Sigmoid colon (tissue), 7 donors: ENCODE measurements around the gene CCT3. TPM values are rescaled to one million over a fixed set of nuclear protein-coding genes. Genes with fewer than 3 reads are reported as not detected.

ENCODE experiments used
- DNase-seq: peaks from one replicate; pipeline ENCODE4 v3.0.0-alpha.2; 2019
- H3K27ac ChIP-seq, 4 donors: fragments of 200-600 bp; sonication (generic); one replicate each; pipeline ENCODE4 v1.5.1; 2016 to 2019; ENCODE audit warnings: mild to moderate bottlenecking in 1 of 4
- H3K27me3 ChIP-seq, 3 donors: fragments of 200-600 bp; sonication (generic); one replicate each; pipeline ENCODE4 v1.5.1; 2019; ENCODE audit warnings: mild to moderate bottlenecking in 1 of 3
- H3K36me3 ChIP-seq, 4 donors: fragments of 200-600 bp; sonication (generic); one replicate each; pipeline ENCODE4 v1.5.1; 2016 to 2019
- H3K4me1 ChIP-seq, 4 donors: fragments of 200-600 bp; sonication (generic); one replicate each; pipeline ENCODE4 v1.5.1; 2017 to 2019
- H3K4me3 ChIP-seq, 4 donors: fragments of 200-600 bp; sonication (generic); one replicate each; pipeline ENCODE4 v1.5.1; 2017 to 2019; ENCODE audit warnings: mild to moderate bottlenecking in 2 of 4, moderate library complexity in 1 of 4
- H3K9me3 ChIP-seq, 4 donors: fragments of 200-600 bp in 3 of 4; sonication (generic) in 3 of 4; one replicate each; pipeline versions ENCODE4 v1.5.1 to v1.6.1; 2013 to 2019
- EP300 ChIP-seq, 4 donors: sonication (generic); formaldehyde crosslinking; IDR thresholded peaks; one replicate each; pipeline ENCODE4 v1.6.1; 2017; ENCODE audit warnings: antibody characterized with exemption in 4 of 4
- POLR2A ChIP-seq, 2 donors: fragments of 450-650 bp; IDR thresholded peaks; one replicate each; pipeline ENCODE4 v1.6.1; 2016; ENCODE audit warnings: antibody characterized with exemption in 2 of 2, mild to moderate bottlenecking in 2 of 2, moderate library complexity in 2 of 2
- POLR2AphosphoS5 ChIP-seq, 4 donors: sonication (generic); formaldehyde crosslinking; IDR thresholded peaks; one replicate each; pipeline ENCODE4 v1.6.1; 2017; ENCODE audit warnings: antibody characterized with exemption in 4 of 4
- WGBS, 2 donors: extraction: QIAGEN DNeasy Blood & Tissue Kit; methylation state at CpG; one replicate each; pipeline ENCODE4 v1.1.7; 2013; 5-methylcytosine and 5-hydroxymethylcytosine counted together
- intact Hi-C: fragments of 100-400 bp; cut with DNase I; formaldehyde crosslinking; loops from one replicate; pipeline ENCODE4 v1.15.1; 2023
- polyA plus RNA-seq, 3 donors: library from polyadenylated mRNA; stranded (reverse); fragments of 200-250 nt; gene quantifications; one replicate each; pipeline ENCODE4 v1.2.3, GENCODE V29; 2013
- total RNA-seq, 4 donors: library from RNA; depleted of rRNA; stranded (reverse); fragments of >200 nt; gene quantifications; one replicate each; pipeline ENCODE4 v1.1.0, GENCODE V29; 2016
- TF ChIP-seq, protein P1 (sequence below), 4 experiments: fragments of 450-650 bp in 3 of 4; fragments of 200-600 bp in 1 of 4; IDR thresholded peaks; one replicate each; pipeline ENCODE4 v1.5.1; 2016 to 2019; ENCODE audit warnings: antibody characterized with exemption in 4 of 4, mild to moderate bottlenecking in 3 of 4, moderate library complexity in 2 of 4
- donor health status: healthy with polysubstance abuse.
- donor health status: Bipolar disorder and iron deficiency.
- donor health status: healthy.

Gene CCT3
- total and polyA plus RNA-seq, 7 donors = 94.3 to 253 (median 155) TPM

- Histone ChIP-seq H3K27me3 (peaks cover 8 to 69% (median 19%) of the 10 kb centered on the region in 3 donors), H3K9me3 (no peaks in the 10 kb centered on the region), H3K4me1 (peaks cover 0 to 10% (median 6%) of the 10 kb centered on the region in 4 donors), H3K36me3 (no peaks in the 10 kb centered on the region), H3K4me3 (no peak overlapping the region), H3K27ac (no peak overlapping the region)
- 85 to 86% methylated on average over 9 of the region's 9 CpGs for WGBS, 2 donors
- intact Hi-C loops = no loop called here
- TF ChIP-seq, protein P1, sequence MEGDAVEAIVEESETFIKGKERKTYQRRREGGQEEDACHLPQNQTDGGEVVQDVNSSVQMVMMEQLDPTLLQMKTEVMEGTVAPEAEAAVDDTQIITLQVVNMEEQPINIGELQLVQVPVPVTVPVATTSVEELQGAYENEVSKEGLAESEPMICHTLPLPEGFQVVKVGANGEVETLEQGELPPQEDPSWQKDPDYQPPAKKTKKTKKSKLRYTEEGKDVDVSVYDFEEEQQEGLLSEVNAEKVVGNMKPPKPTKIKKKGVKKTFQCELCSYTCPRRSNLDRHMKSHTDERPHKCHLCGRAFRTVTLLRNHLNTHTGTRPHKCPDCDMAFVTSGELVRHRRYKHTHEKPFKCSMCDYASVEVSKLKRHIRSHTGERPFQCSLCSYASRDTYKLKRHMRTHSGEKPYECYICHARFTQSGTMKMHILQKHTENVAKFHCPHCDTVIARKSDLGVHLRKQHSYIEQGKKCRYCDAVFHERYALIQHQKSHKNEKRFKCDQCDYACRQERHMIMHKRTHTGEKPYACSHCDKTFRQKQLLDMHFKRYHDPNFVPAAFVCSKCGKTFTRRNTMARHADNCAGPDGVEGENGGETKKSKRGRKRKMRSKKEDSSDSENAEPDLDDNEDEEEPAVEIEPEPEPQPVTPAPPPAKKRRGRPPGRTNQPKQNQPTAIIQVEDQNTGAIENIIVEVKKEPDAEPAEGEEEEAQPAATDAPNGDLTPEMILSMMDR (IDR thresholded peaks at IDR 0.05) = no peak
- TF ChIP-seq EP300 (IDR thresholded peaks at IDR 0.05) (no peak), POLR2AphosphoS5 (IDR thresholded peaks at IDR 0.05) (no peak), POLR2A (IDR thresholded peaks at IDR 0.05) (no peak)
- DNase-seq = no peak
These were observed 29.5 kb upstream of the CCT3 start for GRCh38 chr1:156367383-156368156.

DNA sequence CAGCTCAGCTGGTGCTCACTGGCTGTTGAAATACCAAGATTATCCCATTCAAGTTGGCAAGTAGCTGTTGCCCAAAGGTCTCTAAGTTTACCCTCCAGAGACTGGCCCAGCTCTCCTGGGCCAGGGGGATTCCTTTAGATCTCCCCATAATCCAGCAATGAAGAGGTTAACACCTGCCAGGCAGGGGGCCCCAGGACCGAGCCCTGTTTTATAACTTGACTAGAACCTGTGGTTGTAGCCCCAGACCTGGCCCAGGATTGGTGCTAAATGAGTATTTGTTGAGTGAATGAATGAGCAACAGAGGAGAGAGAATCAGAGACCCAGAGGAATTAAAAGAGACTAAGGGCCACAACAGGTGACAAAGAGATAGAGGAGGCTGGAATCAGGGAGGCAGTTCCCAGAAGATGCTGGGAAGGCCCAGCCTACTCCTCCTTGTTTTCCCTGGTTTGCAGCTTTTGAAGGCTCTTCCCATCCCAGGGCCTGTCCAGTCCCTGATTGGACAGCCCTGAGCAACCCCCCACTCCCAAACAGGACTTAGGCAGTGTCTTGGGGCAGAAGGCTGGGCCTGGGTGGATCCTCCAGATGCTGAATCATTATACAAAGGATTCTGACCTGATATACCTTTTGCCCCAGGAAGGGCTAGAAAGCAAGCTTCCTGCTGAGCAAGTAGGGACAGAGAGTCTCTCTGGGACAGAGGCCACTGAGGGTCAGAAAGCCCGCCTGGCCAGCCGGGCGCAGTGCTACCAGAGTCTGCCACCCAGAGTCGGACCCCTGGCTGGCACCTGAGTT, 28.5 kb upstream of the CCT3 start:
- no peaks in the 10 kb centered on the region for H3K36me3 ChIP-seq
- no peaks in the 10 kb centered on the region for H3K9me3 ChIP-seq
- peaks cover 0 to 10% (median 6%) of the 10 kb centered on the region in 4 donors for H3K4me1 ChIP-seq
- no peak overlapping the region for H3K27ac ChIP-seq
- 78 to 87% methylated on average over 5 of the region's 5 CpGs for WGBS, 2 donors
- no peak for DNase-seq
- H3K4me3 ChIP-seq = no peak overlapping the region
- H3K27me3 ChIP-seq = peaks cover 8 to 64% (median 19%) of the 10 kb centered on the region in 3 donors
- TF ChIP-seq, protein P1 (IDR thresholded peaks at IDR 0.05) = no peak
- TF ChIP-seq EP300 (IDR thresholded peaks at IDR 0.05) (no peak), POLR2AphosphoS5 (IDR thresholded peaks at IDR 0.05) (no peak), POLR2A (IDR thresholded peaks at IDR 0.05) (no peak)
- intact Hi-C loops = no loop called here

DNA sequence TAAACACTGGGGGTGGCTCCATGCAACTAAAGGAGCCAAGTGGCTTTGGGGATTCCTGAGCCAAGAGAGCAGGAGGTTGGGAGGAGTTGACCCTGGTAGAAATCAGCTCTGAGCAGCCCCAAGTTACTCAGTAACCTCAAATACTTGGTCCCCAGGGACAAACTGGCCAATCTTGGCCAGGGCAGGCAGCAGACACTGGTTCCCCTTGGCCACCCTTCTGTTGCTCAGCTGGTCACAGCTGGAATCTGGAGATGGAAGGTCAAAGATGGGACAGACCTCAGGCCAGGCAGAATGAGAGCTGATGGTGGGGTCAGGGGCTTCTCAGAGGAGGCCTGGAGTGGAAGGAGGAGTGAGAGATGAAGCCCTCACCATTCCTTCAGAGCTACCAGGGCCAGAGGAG, 27.7 kb upstream of the CCT3 start:
- intact Hi-C loops = no loop called here
- H3K27me3 ChIP-seq = peaks cover 8 to 61% (median 19%) of the 10 kb centered on the region in 3 donors
- no peak for DNase-seq
- H3K4me3 ChIP-seq = no peak overlapping the region
- peaks cover 0 to 10% (median 6%) of the 10 kb centered on the region in 4 donors for H3K4me1 ChIP-seq
- H3K36me3 ChIP-seq = no peaks in the 10 kb centered on the region
- TF ChIP-seq, protein P1 (IDR thresholded peaks at IDR 0.05) = no peak
- TF ChIP-seq POLR2A (IDR thresholded peaks at IDR 0.05) = no peak
- TF ChIP-seq EP300 (IDR thresholded peaks at IDR 0.05) = no peak
- no peak for TF ChIP-seq POLR2AphosphoS5 (IDR thresholded peaks at IDR 0.05)
- H3K9me3 ChIP-seq = no peaks in the 10 kb centered on the region
- no peak overlapping the region for H3K27ac ChIP-seq

DNA sequence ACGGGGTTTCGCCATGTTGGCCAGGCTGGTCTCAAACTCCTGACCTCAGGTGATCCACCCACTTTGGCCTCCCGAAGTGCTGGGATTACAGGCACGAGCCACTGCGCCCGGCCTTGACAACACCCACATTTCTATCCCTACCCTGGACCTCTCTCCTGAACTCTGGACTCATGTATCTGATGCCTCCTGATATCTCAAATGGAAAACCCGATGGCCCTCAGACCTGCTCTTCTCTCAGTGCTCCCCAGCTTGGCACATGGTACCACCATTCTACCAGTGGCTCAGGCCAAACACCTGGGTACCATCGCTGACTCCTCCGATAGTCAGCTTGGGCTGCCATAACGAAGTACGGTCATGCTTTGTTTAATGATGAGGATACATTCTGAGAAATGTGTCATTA, 22.4 kb upstream of the CCT3 start:
- no peak for DNase-seq
- Histone ChIP-seq H3K4me1 (peaks cover 0 to 6% (median 0%) of the 10 kb centered on the region in 4 donors), H3K9me3 (no peaks in the 10 kb centered on the region), H3K27me3 (peaks cover 11 to 46% (median 13%) of the 10 kb centered on the region in 3 donors), H3K27ac (no peak overlapping the region), H3K4me3 (no peak overlapping the region), H3K36me3 (no peaks in the 10 kb centered on the region)
- intact Hi-C loops = no loop called here
- 72 to 91% methylated on average over 11 of the region's 11 CpGs for WGBS, 2 donors
- TF ChIP-seq POLR2A (IDR thresholded peaks at IDR 0.05) (no peak), POLR2AphosphoS5 (IDR thresholded peaks at IDR 0.05) (no peak), EP300 (IDR thresholded peaks at IDR 0.05) (no peak)

- WGBS, 2 donors = 27 to 44% methylated on average over 6 of the region's 6 CpGs
- no peak overlapping the region for H3K4me3 ChIP-seq
- TF ChIP-seq, protein P1 (IDR thresholded peaks at IDR 0.05) = no peak
- TF ChIP-seq POLR2AphosphoS5 (IDR thresholded peaks at IDR 0.05) (no peak), POLR2A (IDR thresholded peaks at IDR 0.05) (no peak), EP300 (IDR thresholded peaks at IDR 0.05) (no peak)
- no peak for DNase-seq
- H3K27ac ChIP-seq = no peak overlapping the region
- peaks cover 0 to 6% (median 0%) of the 10 kb centered on the region in 4 donors for H3K4me1 ChIP-seq
- intact Hi-C loops = no loop called here
- H3K27me3 ChIP-seq = peaks cover 11 to 43% (median 13%) of the 10 kb centered on the region in 3 donors
- no peaks in the 10 kb centered on the region for H3K36me3 ChIP-seq
- H3K9me3 ChIP-seq = no peaks in the 10 kb centered on the region
These were observed 21.9 kb upstream of the CCT3 start for GRCh38 chr1:156359973-156360372.
